SK-N-MC (cell line): ENCODE data around the gene SPATA6.
"Not testable (repeated sequence)": the region's sequence is repeated elsewhere in the genome, so short reads cannot be mapped to it uniquely, and the experiment has no call there.

Experiments used
- EZH2 ChIP-seq: fragments of 200-600 bp; sonication (generic); IDR thresholded peaks from one replicate; pipeline ENCODE4 v1.6.1; 2017; ENCODE audit warnings: antibody characterized with exemption
- FOXP2 ChIP-seq: optimal IDR thresholded peaks from 2 replicates; pipeline ENCODE3; 2011; ENCODE audit warnings: mild to moderate bottlenecking, moderate library complexity; ENCODE audit not compliant: insufficient read depth; ENCODE audit errors: extremely low read length, control extremely low read depth
- POLR2AphosphoS5 ChIP-seq: IDR thresholded peaks from 2 replicates; pipeline ENCODE4 v1.6.1; 2012; ENCODE audit warnings: mild to moderate bottlenecking, low read depth, low read length, borderline replicate concordance

GRCh38 chr1:48519896-48520295 lies 47.9 kb upstream of the SPATA6 start:
- not testable (repeated sequence) for TF ChIP-seq EZH2, POLR2AphosphoS5, FOXP2
